ENCODE data around the gene RPRML.
A peak's percentile ranks its signal among the peaks of the same experiment; 100 is the strongest.
"Not testable (repeated sequence)": the region's sequence is repeated elsewhere in the genome, so short reads cannot be mapped to it uniquely, and the experiment has no call there.

RPRML gene

DNA sequence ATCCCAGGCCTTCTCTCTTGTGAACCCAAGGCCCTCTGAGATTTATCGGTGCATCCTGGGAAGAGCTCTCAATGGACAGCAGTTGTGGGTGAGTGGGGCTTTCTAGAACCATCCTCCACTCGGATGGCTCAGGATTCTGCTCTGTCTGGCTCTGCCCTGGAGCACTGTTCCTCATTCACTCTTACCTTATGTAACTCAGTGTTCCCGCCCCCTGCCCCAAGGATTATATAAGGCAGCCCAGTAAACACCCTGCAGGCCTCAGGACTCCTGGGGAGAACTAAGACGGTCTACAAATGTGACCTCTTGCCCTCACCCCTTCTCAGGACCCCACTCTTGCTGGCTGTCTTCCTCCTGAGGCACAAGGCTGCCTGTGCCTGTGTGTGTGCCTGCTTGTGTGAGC is 3.8 kb downstream of the RPRML start:
- no peak for DNase-seq

DNA sequence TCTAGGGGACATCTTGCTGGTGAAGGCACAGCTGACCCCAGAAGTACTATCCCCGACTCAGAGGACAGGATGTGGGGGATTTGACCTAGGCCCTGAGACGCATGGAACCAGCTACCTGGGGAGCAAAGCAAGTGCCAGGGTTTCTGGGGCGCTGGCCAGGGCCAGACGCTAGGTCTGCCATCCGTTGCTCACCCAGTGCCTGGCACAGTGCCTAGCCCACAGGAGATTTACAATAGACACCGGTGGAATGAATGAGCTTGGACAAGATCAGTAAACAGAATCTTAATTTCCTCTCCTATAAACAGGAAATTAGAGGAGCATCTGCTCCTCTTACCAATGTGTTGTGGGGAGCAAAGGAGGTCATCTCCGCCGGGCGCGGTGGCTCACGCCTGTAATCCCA is 5.0 kb downstream of the RPRML start:
- no peak for DNase-seq

DNA sequence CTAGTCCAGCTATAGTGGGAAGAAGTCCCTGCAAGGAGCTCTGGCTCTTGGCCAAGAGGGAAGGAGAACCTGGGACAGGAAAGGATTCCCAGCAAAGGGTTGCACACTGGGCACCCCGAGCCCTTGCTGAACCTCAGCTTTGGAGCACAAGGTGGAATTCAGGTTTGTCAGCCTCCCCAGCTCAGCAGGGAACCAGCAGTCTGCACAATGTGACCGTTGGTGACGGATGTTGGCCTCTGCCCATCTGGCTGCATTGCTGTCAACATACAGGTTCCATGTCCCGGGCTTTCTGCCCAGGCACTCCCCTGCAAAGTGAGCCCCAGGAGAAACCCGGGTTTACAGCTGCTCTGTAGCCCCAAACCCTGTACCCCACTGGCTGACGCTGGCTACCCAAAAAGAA is 6.7 kb downstream of the RPRML start:
- DNase-seq: no peak

DNA sequence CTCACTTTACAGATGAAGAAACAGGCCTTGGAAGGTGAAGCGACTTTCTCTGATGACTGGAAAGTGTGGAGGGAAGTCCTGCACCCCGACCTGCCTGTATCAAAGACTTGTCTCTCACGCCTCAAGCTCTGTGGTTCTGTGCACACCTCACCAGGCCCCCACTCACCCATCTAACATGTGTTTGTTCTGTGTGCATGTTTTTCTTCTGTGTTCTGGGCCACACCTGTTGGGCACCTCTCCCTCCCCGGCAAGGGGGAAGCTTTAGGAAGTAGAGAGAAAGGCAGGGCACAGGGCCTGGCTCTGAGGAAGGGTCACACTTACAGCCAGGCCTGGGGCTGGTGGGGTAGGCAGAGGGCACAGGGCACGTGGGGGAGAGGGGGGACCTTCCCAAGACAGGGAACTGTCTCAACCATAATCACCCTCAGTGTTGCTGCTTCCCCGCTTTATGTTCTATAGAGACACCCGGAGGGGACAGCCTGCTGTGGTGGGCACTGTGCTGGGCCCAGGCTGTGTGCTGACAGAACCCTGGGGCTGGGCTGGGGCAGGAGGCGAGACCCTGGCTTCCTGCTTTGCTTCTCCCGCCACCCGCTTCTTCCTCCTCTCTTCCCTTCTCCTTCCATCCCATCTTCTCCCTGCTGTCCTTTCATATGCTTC is 7.3 kb downstream of the RPRML start:
- no peak for DNase-seq

DNA sequence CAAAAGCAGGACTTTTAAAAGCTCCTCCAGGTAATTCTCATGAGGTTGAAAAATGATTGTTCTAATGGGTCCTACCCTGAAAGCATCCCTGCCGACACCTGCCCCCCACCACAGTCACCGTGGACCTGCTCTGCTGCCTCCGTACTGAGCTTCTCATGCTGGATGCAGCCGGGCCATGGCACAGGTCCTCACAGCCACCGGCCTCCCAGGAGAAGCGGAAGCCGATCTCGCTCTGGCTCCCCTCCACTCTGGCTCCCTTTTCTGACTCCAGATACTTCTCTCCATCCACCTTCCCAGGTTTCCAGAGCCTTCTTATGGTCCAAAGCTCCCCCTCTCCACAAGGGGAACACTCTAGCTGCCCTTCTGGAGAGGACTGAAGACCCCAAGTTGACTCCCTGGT is 10.2 kb downstream of the RPRML start:
- DNase-seq: no peak

DNA sequence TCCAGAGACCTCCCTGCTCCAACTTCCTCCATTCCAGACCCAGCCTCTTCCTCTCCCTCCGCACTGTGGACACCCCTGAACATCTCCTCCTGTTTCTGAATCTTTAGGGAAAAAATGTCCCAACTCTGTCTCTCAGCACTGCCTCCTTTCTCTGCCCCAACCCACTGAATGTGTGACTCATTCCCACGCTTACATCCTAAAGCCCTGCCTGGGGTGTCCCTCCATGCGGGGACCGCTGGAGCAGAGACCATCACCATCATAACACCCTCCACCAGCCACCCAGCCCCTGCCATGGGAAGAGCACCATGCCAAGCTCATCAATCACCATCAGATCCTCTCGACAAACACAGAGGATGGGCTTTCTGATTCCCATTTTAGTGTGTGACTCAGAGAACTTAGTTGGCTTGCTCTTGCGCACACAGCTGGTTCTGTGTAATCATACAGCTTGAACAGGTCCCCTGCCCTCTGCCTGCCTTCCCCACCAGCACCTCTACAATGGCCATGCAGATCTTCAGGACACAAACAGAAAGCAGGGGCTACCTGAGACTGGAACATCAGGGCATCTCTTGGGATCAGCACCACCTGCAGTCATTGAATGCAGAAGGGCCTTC is 10.7 kb downstream of the RPRML start:
- DNase-seq: no peak

DNA sequence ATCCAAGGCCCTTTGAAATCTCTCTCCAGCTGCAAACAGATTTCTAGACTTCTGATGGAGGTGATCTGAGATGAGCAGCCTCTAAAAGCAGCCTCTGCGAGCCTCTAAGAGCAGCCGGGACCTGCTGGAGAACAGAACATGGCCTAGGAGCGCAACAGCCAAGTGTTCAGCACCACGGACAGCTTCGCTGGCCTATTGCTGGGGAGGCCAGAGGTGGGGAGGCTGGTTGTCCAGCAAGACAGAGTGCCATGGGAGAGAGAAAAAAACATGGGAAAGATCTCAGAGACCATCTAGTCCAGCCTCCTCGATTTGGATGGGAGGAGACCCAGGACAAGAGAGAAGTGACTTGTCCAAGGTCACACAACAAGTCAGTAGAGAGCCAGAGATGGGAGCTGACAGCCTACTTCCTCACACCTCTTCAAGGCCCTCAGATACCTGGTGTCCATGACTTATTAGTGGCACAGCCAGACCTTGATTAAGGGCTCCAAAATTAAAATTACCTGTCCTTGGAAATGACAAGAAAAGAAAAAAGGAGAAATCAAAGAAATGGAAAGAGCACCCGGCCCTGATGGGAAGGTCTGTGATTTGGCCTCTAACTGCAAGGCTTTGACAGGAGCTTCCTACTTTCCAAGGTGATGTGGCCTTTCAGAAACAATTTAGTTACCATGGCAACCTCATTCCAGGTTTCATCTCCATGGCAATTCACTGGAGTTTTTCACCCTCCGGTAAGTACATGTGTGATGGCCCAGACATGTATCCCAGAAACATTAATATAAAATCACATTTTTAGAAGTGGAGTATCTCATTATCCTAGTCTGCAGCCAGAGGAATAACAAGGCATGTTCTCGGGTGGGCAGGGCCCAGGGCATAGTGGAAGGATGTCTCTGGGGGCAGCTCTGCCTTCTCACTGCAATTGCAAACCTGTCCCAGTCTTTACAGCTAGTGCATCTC is 14.5 kb downstream of the RPRML start:
- no peak for DNase-seq

DNA sequence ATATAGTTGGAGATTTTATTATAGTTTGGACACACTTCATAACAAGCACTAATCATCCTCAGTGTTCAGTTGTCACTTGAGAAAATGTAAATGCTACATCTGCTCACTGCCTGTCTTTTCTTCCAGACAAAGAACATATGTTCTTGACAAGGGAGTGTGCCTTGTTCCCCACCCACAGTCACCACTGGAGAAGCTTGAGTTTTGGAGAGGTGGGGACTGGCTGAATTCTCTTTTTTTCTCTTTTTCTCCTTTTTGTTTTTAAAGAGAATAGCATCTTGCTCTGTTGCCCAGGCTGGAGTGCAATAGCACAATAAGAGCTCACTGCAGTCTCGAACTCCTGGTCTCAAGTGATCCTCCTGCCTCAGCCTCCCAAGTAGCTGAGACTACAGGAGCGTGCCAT is 15.5 kb downstream of the RPRML start:
- DNase-seq: no peak

DNA sequence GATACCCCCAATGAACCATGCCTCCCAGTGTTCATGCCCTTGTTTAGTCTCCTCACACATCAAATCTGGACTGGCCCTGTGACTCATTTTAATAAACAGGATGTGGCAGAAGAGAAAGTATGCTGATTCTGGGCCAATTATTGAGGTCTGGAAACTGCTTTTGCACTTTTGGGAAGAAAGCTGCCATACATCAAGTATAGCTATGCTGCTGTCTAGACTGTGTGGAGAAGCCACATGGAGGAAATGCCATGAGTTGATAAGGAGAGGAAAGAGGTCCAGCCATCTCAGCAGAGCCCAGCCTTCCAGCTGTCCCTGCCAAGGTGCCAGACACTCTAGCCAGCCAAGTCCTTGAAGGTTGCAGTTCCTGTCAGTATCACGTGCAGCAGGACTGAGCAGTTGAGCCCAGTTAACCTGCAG is 16.7 kb downstream of the RPRML start:
- no peak for DNase-seq

DNA sequence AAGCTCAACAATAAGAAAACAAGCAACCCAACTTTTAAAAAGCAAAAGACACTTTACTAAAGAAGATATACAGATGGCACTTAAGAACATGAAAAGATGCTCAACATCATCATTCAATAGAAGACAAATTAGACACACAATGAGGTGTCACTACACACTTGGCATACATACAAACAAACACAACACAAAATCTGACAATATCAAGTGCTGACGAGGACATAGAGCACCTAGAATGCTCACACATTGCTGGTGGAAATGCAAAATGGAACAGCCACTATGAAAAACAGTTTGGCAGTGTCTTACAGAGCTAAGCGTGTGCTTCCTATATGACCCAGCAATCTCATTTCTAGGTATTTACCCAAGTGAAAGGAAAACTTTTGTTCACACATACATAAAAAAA is 18.9 kb downstream of the RPRML start:
- no peak for DNase-seq

DNA sequence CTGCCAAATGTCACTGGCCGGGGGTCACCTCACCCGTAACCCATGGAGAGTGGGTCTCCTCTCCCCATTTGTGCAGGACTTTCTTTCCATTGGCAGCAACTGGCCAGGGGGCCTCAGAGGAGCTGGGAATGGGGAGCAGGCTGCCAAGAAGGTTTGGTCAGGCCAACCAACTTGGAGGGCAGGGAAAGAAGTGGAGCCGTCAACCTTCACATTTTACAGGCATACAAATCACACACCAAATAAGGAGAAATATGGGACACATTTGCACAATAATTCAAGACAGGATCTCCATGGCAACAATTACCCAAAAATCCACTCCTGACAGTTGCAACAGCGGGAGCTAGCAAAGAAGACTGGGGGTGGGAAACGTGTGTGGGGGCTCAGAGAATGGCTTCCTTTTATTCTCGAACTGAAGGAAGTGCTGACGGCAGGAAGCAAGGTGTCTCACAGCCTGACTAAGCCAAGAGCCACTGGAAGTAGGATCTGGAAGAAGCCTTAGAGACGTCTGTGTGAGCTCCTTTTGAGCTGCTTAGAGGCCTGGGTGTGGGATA is 20.9 kb downstream of the RPRML start:
- no peak for DNase-seq

DNA sequence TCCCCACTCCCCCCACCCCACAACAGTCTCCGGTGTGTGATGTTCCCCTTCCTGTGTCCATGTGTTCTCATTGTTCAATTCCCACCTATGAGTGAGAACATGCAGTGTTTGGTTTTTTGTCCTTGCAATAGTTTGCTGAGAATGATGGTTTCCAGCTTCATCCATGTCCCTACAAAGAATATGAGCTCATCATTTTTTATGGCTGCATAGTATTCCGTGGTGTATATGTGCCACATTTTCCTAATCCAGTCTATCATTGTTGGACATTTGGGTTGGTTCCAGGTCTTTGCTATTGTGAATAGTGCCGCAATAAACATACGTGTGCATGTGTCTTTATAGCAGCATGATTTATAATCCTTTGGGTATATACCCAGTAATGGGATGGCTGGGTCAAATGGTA is 25.9 kb downstream of the RPRML start:
- DNase-seq: not testable (repeated sequence)

DNA sequence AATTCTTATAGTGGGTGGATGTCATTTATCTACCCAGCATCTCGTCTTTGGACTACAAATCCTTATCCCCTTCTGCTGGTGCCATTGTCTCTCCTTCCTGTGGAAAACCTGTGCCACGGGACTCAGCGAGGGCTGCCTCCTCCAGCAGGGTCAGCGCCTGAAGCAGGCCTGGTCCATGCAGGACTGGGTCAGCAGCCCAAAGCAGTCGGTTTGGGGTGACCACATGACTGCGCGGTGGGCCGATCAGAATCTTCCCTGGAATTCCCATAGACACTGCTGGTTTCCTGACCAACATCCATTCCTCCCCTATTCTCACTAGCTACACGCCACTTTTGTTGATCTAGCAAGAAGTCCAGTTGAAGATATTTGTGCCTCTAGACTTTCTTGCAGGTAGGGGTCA is 26.9 kb downstream of the RPRML start:
- no peak for DNase-seq

DNA sequence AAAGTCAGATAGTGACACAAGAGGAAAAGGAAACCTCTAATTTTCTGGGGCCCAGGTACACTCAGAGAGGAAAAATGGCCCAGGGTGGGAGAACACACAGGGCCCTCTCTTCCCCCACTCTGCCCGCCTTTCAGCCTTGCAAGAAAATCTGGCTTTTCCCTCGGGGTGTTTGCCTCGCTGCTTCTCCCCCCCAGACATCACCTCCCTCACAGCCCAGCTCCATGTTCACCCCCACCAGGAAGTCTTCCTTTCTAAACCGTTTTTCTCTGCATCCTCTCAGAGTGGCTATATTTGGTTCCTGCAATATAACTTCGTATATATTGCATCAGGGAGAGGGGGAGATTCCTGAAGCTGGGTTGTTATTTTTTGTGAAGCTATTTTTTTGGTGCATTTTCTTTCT is 27.3 kb downstream of the RPRML start:
- DNase-seq: no peak

DNA sequence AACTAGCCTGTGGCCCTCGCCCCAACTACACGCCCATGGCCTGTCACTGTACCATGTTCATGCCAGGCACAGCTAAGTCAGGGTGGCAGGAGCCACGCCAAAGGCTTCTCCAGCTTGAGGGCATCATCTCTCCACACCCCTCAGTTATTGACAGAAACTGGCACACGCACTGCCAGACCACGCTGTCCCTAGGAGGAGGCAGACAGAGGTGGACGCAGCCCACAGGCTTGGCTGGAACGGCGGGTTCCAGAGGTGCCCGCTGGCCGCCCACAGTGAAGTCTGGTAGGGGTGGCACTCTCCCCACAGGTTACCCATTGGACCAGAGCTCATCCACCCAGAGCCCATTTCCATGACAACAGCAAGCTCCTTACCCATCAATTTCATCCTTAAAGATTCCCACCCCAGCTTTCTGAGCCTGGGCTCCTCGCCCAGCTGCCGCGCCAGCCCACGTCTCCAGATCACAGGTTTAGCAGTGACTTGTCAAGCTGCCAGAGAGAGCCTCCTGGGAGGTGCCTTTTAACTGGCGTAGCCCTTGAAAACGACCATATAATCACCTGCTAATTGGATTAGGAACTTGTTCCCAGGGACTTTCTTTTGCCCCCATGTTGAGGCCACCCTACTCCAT is 27.9 kb downstream of the RPRML start:
- DNase-seq: peak; percentile 41

DNA sequence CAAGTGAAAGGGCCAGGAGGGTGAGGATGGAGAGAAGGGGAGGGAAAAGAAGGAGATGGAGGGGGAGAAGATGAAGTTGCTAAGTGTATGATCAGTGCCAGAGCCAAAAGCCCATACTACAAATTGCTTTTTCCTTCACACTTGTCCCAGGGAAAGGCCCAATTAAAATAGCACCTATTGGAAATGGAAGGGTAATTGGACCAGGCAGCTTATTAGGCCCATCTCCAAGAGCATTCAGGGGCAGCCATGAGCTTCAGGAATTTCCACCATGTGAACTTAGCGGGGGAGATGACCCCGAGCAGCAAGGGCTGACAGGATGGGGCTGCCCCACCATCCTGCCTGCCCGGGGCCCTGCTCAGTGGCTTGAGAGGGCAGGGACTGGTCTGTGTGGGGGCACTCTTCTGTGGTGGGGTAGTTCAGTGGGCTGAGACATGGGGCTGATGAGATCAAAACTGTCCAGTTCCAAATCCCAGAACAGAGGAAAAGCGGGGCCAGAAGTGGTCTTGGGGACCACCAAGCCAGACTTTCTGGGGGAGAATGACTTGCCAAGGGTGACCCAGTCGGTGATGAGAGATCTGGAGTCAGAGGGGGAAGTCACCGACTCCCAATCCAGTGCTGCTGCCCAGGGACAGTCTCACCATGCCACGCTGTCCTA is 28.6 kb downstream of the RPRML start:
- no peak for DNase-seq

DNA sequence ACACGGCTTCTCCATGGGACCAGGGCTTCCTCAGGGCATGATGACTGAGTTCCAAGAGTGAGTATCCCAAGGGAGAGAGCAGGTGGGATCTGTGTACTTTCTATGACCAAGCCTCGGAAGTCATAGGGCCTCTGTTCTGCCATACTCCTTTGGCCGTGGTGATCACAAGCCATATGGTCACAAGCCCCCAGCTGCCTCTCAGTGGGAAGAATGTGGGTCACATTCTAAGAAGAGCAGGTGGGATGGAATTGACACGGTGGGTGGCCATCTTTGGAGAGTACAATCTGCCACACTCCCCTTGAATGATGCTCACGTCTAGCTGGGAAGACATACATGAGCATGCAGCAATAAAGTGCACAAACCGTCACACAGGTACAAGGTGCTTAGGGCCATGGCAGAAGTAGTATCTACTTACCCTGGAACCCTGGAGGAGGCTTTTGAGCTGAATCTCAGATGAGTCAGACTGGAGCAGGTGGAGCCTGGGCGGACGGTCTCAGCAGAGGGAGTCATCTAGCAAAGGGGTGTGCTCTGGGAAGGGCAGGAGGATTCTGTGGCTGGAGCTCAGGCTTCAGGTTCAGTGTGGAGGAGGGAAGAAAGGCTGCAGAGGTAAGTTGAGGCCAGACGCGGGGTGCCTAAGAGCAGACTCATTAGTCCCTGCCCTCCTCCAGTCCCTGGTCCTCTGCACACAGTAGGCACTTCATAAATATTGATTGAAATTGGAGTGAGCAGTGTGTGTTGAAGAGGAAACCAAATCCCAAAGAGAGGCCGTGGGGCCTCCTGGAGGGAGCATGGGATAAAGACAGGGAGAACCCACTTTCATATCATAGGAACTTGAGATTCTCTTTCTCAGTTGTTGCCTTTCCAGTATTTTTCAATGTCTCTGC is 29.5 kb downstream of the RPRML start:
- no peak for DNase-seq

DNA sequence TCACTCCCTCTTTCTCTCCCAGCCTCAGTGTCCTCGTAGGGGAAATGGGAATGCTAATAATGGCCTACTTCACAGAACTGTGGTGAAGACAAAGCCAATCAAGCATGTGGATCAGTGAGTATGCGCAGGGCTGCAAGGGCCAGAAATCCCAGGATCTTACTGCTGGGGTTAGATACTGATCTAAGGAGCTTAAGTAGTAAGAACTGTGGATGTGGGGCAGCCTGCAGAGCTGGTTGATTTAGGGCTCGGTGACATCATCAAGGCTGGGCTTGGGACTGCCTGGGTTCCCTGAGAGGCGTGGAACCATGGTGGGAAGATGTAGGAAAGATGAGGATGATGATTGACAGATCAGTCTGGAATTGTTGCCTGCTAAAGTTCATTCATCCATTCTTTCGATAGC is 30.5 kb downstream of the RPRML start:
- DNase-seq: no peak

DNA sequence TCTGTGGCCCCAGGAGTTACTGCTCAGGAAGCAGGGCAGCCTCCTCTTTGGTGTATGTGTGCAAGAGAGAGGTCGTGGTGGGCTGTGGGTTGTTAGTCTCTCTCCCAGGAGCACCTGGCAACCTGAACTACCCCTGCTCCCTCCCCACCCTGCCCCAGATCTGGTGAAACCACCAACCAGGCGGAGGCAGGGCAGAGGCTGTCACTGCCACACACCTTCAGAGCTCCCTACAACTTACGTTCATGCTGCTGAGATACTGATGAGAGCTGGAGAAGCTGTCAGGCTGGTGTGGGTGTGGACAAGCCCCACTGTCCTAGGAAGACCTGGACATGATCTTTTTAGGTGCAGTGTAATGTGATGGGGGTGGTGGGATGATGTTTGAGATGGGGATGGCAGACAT is 31.8 kb downstream of the RPRML start:
- no peak for DNase-seq

DNA sequence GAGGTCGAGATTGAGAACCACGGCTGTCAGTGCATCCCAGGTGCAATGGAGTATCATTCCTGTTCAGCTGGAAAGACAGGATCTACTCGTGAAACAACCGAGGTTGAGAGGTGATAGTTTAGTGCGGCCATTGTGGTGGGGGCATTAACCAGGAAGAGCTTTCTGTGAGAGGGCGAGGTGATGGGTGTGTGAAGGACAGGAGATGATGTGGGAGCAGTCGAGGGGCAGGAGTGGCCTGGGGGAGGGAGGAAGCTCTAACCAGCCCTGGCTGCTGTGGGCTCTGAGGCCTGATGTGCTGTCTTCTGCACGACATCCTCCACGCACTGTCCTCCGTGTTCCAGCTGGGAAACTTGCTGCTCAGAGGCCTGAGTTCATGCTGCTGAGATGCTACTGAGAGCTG is 34.1 kb downstream of the RPRML start:
- DNase-seq: no peak

DNA sequence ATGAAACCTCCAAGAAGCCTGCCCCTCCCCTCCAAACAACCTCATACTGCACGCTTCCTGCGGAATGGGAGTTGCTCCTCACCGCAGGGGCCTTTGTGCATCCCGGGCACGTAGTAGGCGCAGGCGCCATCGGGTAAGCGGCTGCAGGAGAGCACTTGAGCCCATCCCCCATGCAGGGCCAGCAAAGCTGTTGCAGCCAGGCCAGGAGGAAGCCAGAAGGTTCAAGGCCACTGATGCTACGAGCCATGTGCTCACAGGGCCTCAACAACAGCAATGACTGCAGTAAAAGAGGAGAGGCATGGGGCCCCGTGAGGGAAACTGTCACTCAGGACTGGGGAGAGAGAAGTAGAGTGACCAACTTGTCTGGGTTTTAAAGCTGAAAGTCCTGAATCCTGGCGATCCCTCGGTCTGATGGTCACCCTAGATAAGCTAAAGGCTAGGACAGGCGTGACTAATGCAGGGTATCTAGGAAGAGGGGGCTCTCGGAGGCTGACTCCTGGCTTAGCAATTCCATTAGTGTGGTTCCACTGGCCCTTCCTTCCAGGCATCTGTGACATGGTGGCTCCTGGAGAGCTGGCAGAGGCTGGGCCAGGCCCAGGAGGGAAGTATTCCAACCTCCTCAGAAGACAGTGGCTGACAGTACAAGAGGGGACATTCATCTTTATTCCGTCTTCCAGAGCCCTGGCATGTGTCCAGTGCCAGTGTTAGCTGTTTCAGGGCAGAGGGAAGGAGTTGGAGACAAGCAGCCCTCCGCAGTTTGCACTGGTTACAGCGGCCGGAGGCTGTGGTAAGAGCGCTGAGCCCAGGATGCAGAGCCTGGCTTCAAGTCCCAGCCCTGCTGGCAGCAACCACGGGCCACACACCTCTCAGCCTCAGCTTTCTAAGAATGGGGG is 35.3 kb downstream of the RPRML start:
- DNase-seq: no peak

All from DMS79 treated with DMSO at 0.1 percent for 48 hours (cell line).